ENCODE measurements around the gene CRADD.
"Not testable (repeated sequence)": the region's sequence is repeated elsewhere in the genome, so short reads cannot be mapped to it uniquely, and the experiment has no call there.

Gene CRADD

GRCh38 chr12:93784339-93785086 is 107.3 kb downstream of the CRADD start:
- no peak for DNase-seq (ENCODE audit: low read depth in 2 of 2)

GRCh38 chr12:93785249-93786010 is 108.3 kb downstream of the CRADD start:
- DNase-seq (ENCODE audit: low read depth in 2 of 2), result peak; percentile 7 to 12

- DNase-seq (ENCODE audit: low read depth in 2 of 2), result no peak
Measured at GRCh38 chr12:93786656-93787397, 109.7 kb downstream of the CRADD start.

- no peak for DNase-seq (ENCODE audit: low read depth in 2 of 2)
Measured at GRCh38 chr12:93788853-93789252, 111.7 kb downstream of the CRADD start.

- DNase-seq (ENCODE audit: low read depth in 2 of 2), result no peak
Measured at GRCh38 chr12:93789767-93790166, 112.6 kb downstream of the CRADD start.

GRCh38 chr12:93790472-93791152 is 113.4 kb downstream of the CRADD start:
- no peak for DNase-seq (ENCODE audit: low read depth in 2 of 2)

GRCh38 chr12:93793007-93793406 is 115.8 kb downstream of the CRADD start:
- no peak for DNase-seq (ENCODE audit: low read depth in 2 of 2)

GRCh38 chr12:93793983-93794382 is 116.8 kb downstream of the CRADD start:
- DNase-seq (ENCODE audit: low read depth in 2 of 2), result no peak

GRCh38 chr12:93794738-93795137 is 117.6 kb downstream of the CRADD start:
- no peak for DNase-seq (ENCODE audit: low read depth in 2 of 2)

- no peak for DNase-seq (ENCODE audit: low read depth in 2 of 2)
Measured at GRCh38 chr12:93795352-93795751, 118.2 kb downstream of the CRADD start.

GRCh38 chr12:93796729-93797128 is 119.6 kb downstream of the CRADD start:
- DNase-seq (ENCODE audit: low read depth in 2 of 2), result no peak

GRCh38 chr12:93798279-93799151 is 121.3 kb downstream of the CRADD start:
- no peak for DNase-seq (ENCODE audit: low read depth in 2 of 2)

GRCh38 chr12:93801666-93802065 is 124.5 kb downstream of the CRADD start:
- not testable (repeated sequence) for DNase-seq (ENCODE audit: low read depth in 2 of 2)

- no peak for DNase-seq (ENCODE audit: low read depth in 2 of 2)
Measured at GRCh38 chr12:93802293-93802692, 125.1 kb downstream of the CRADD start.

- DNase-seq (ENCODE audit: low read depth in 2 of 2), result no peak
Measured at GRCh38 chr12:93802698-93803423, 125.7 kb downstream of the CRADD start.

GRCh38 chr12:93803424-93803807 is 126.2 kb downstream of the CRADD start:
- DNase-seq (ENCODE audit: low read depth in 2 of 2), result no peak

GRCh38 chr12:93804392-93805179 is 127.4 kb downstream of the CRADD start:
- no peak for DNase-seq (ENCODE audit: low read depth in 2 of 2)

GRCh38 chr12:93805736-93806141 is 128.6 kb downstream of the CRADD start:
- no peak for DNase-seq (ENCODE audit: low read depth in 2 of 2)

GRCh38 chr12:93807354-93807753 is 130.2 kb downstream of the CRADD start:
- no peak for DNase-seq (ENCODE audit: low read depth in 2 of 2)
